Right lobe of liver (tissue), 6 donors: ENCODE results near the gene ATG101. TPM values are rescaled to one million over a fixed set of nuclear protein-coding genes. Genes with fewer than 3 reads are reported as not detected.

Experiments
- ATAC-seq, 4 donors: fragments of 200-7000 bp; cut with Tn5 transposase; one replicate each; pipeline ENCODE4 v1.9.1; 2020; ENCODE audit warnings: mild to moderate bottlenecking in 4 of 4, moderate library complexity in 4 of 4
- DNase-seq, 3 donors: peaks; one replicate each; pipeline ENCODE4 v3.0.0-alpha.2; 2020
- H3K27ac ChIP-seq, 3 donors: fragments of 200-600 bp; one replicate each; pipeline ENCODE4 v1.8.0; 2022
- H3K27me3 ChIP-seq, 2 donors: fragments of 200-600 bp; one replicate each; pipeline ENCODE4 v1.8.0; 2022
- H3K36me3 ChIP-seq, 4 donors: fragments of 200-600 bp; sonication (generic) in 1 of 4; one replicate each; pipeline versions ENCODE4 v1.5.1 to v1.8.0; 2017 to 2022; ENCODE audit warnings: control low read depth in 1 of 4
- H3K4me1 ChIP-seq, 4 donors: fragments of 200-600 bp; sonication (generic) in 1 of 4; one replicate each; pipeline versions ENCODE4 v1.5.1 to v1.8.0; 2017 to 2022; ENCODE audit warnings: control low read depth in 1 of 4
- H3K4me3 ChIP-seq, 3 donors: fragments of 200-600 bp; one replicate each; pipeline ENCODE4 v1.8.0; 2022
- H3K9me3 ChIP-seq, 4 donors: fragments of 200-600 bp; sonication (generic) in 1 of 4; one replicate each; pipeline versions ENCODE4 v1.5.1 to v1.8.0; 2017 to 2022; ENCODE audit warnings: control low read depth in 1 of 4
- CTCF ChIP-seq, 4 donors: fragments of 200-600 bp in 3 of 4; fragments of 450-650 bp in 1 of 4; IDR thresholded peaks; one replicate each; pipeline versions ENCODE4 v1.5.1 to v1.8.0; 2016 to 2022; ENCODE audit warnings: antibody characterized with exemption in 4 of 4, mild to moderate bottlenecking in 2 of 4
- POLR2A ChIP-seq: fragments of 450-650 bp; IDR thresholded peaks from one replicate; pipeline ENCODE4 v1.6.1; 2017; ENCODE audit warnings: antibody characterized with exemption, mild to moderate bottlenecking
- WGBS: methylation state at CpG from one replicate; pipeline ENCODE4 v1.1.6; 2018; ENCODE audit warnings: low coverage, low lambda C conversion rate; ENCODE audit not compliant: insufficient coverage; ENCODE audit errors: missing lambda C conversion rate; 5-methylcytosine and 5-hydroxymethylcytosine counted together
- intact Hi-C, 2 donors: fragments of 100-400 bp; cut with DNase I; formaldehyde crosslinking; loops; one replicate each; pipeline versions ENCODE4 v1.11.2 to v1.14.1; 2022
- long read RNA-seq: library from polyadenylated mRNA; unstranded; transcript quantifications from one replicate; pipeline ENCODE4 v2.0.0, GENCODE V29; 2019
- total RNA-seq, 6 experiments: library from RNA; depleted of rRNA in 2 of 6; stranded (reverse); fragments of >200 nt in 2 of 6; fragmentation: NEBNext Ultra II Directional in 3 of 6; extraction: Animal tissue kit (Norgen Biotek cat#: 25700) in 3 of 6; gene quantifications; one replicate each; pipeline versions ENCODE4 v1.1.0 to v1.2.4, GENCODE V29; 2016 to 2023
- donor health status: DM: no; HTN: yes; CAD: no.
- donor health status: DM: no; HTN: no; CAD: no.
- donor health status: DM: no; HTN: no; CAD: no.
- donor health status: DM: no; HTN: yes; CAD: no.
- donor health status: DM: no; HTN: yes; CAD: no.

ATG101 gene
- 10 to 100 TPM; 17.4 to 29.7 (median 21.0) TPM for total RNA-seq
- long read RNA-seq, transcript ATG101-201 (4 exons, 1,439 nt), result major isoform, 8 of 9 reads
- long read RNA-seq, partial matches to known transcripts, result 0 of 9 reads
- long read RNA-seq, other reads (novel, unspliced or antisense), result 0 of 9 reads

- ATAC-seq (peak; percentile 97 to 99 (median 98)), DNase-seq (peak; percentile 90 to 92 (median 91))
- H3K27ac ChIP-seq, result peak within 1 kb of the TSS; percentile 96 to 99 (median 97)
- peaks cover 0 to 11% (median 0%) of the 10 kb centered on the region in 4 donors for H3K36me3 ChIP-seq
- no peaks in the 10 kb centered on the region for H3K9me3 ChIP-seq
- no peaks in the 10 kb centered on the region for H3K27me3 ChIP-seq
- H3K4me1 ChIP-seq, result peaks cover 0 to 24% (median 7%) of the 10 kb centered on the region in 4 donors
- H3K4me3 ChIP-seq, result peak within 1 kb of the TSS; percentile 84 to 99 (median 92)
- intact Hi-C loops, result no loop called here
- peak; percentile 49 to 87 (median 81) for TF ChIP-seq CTCF (IDR thresholded peaks at IDR 0.05)
- peak; percentile 75 for TF ChIP-seq POLR2A
- 0% methylated on average over 18 of the region's 60 CpGs for WGBS
Measured at GRCh38 chr12:52069327-52070184, at the start of gene ATG101. Gene ATG101, plus strand, starts transcription at chr12:52069978. Its CDS starts 3,673 bp downstream, at chr12:52073651.

GRCh38 chr12:52020539-52021336 is 49.0 kb upstream of the ATG101 start:
- Histone ChIP-seq H3K9me3 (no peaks in the 10 kb centered on the region), H3K27ac (no peak overlapping the region), H3K4me1 (peaks cover 0 to 17% (median 0%) of the 10 kb centered on the region in 4 donors), H3K4me3 (no peak overlapping the region), H3K36me3 (no peaks in the 10 kb centered on the region), H3K27me3 (no peaks in the 10 kb centered on the region)
- intact Hi-C loops, result no loop called here
- WGBS, result 29% methylated on average over 8 of the region's 9 CpGs
- peak; percentile 23 to 33 (median 26) for ATAC-seq
- DNase-seq, result peak in 1 of 3 donors; percentile 56
- TF ChIP-seq POLR2A (no peak), CTCF (IDR thresholded peaks at IDR 0.05) (peak; percentile 48 to 65 (median 52))

- WGBS, result 18% methylated on average over 9 of the region's 14 CpGs
Measured at GRCh38 chr12:52022841-52023181, 47.0 kb upstream of the ATG101 start.

More at GRCh38 chr12:52022841-52023181, 47.0 kb upstream of the ATG101 start:
- Histone ChIP-seq H3K27me3 (no peaks in the 10 kb centered on the region), H3K27ac (peak overlapping the region in 1 of 3 donors; percentile 43), H3K4me3 (peak overlapping the region; percentile 42 to 51 (median 47)), H3K36me3 (no peaks in the 10 kb centered on the region), H3K4me1 (peaks cover 0 to 21% (median 0%) of the 10 kb centered on the region in 4 donors), H3K9me3 (no peaks in the 10 kb centered on the region)
- intact Hi-C loops, result no loop called here
- no peak for DNase-seq
- ATAC-seq, result peak in 2 of 4 donors; percentile 0 to 2
- TF ChIP-seq CTCF (IDR thresholded peaks at IDR 0.05) (no peak), POLR2A (no peak)
